Hematopoietic multipotent progenitor cell treated with erythropoietin and hydrocortisone succinate and interleukin-3 and kit ligand, for 6 days (in vitro differentiated cells): ENCODE data around the gene EFCAB11.
A peak's percentile ranks its signal among the peaks of the same experiment; 100 is the strongest.

Experiments
- DNase-seq: peaks from one replicate; pipeline ENCODE4 v3.0.0-alpha.2; 2015

Gene EFCAB11

GRCh38 chr14:89956661-89957009 lies 2.1 kb upstream of the EFCAB11 start:
- DNase-seq, result no peak

GRCh38 chr14:89955745-89956660 lies 1.5 kb upstream of the EFCAB11 start, which contains the start of gene TDP1:
Gene TDP1, plus strand, starts transcription at chr14:89955927. Its CDS starts 7,188 bp downstream, at chr14:89963115.
- DNase-seq, result peak; percentile 97

- no peak for DNase-seq
Observed at GRCh38 chr14:89955022-89955744, 653 bp upstream of the EFCAB11 start.

GRCh38 chr14:89953602-89954001 lies 928 bp downstream of the EFCAB11 start:
- DNase-seq, result peak; percentile 13

- DNase-seq, result no peak
Observed at GRCh38 chr14:89952576-89952975, 2.0 kb downstream of the EFCAB11 start.

- DNase-seq, result no peak
Observed at GRCh38 chr14:89947344-89947743, 7.2 kb downstream of the EFCAB11 start.

GRCh38 chr14:89941830-89942377 lies 12.6 kb downstream of the EFCAB11 start:
- DNase-seq, result no peak

- no peak for DNase-seq
Observed at GRCh38 chr14:89936654-89937185, 17.8 kb downstream of the EFCAB11 start.

GRCh38 chr14:89933002-89933401 lies 21.5 kb downstream of the EFCAB11 start:
- DNase-seq, result no peak

- no peak for DNase-seq
Observed at GRCh38 chr14:89927186-89927865, 27.2 kb downstream of the EFCAB11 start.

GRCh38 chr14:89926694-89927093 lies 27.8 kb downstream of the EFCAB11 start:
- no peak for DNase-seq

GRCh38 chr14:89924268-89924667 lies 30.3 kb downstream of the EFCAB11 start:
- no peak for DNase-seq

- no peak for DNase-seq
Observed at GRCh38 chr14:89922031-89922907, 32.3 kb downstream of the EFCAB11 start.

- no peak for DNase-seq
Observed at GRCh38 chr14:89921346-89921745, 33.2 kb downstream of the EFCAB11 start.

- no peak for DNase-seq
Observed at GRCh38 chr14:89920056-89920455, 34.5 kb downstream of the EFCAB11 start.

GRCh38 chr14:89918721-89919120 lies 35.8 kb downstream of the EFCAB11 start:
- DNase-seq, result no peak

GRCh38 chr14:89915114-89915878 lies 39.2 kb downstream of the EFCAB11 start:
- DNase-seq, result peak; percentile 81

- peak; percentile 13 for DNase-seq
Observed at GRCh38 chr14:89912667-89913211, 41.8 kb downstream of the EFCAB11 start.

- DNase-seq, result no peak
Observed at GRCh38 chr14:89912221-89912620, 42.3 kb downstream of the EFCAB11 start.
